Upper lobe of right lung (tissue), 1 donor: ENCODE measurements around the gene GAL3ST3. TPM values are rescaled to one million over a fixed set of nuclear protein-coding genes. Genes with fewer than 3 reads are reported as not detected.

Experiments
- ATAC-seq: fragments of 200-7000 bp; cut with Tn5 transposase; one replicate; pipeline ENCODE4 v1.9.1; 2020; ENCODE audit warnings: mild to moderate bottlenecking, moderate library complexity
- DNase-seq: peaks from one replicate; pipeline ENCODE4 v3.0.0-alpha.2; 2020
- H3K27ac ChIP-seq: fragments of 200-600 bp; one replicate; pipeline ENCODE4 v1.8.0; 2022
- H3K27me3 ChIP-seq: fragments of 200-600 bp; one replicate; pipeline ENCODE4 v1.8.0; 2022; ENCODE audit warnings: mild to moderate bottlenecking
- H3K36me3 ChIP-seq: fragments of 200-600 bp; one replicate; pipeline ENCODE4 v1.8.0; 2022
- H3K4me1 ChIP-seq: fragments of 200-600 bp; one replicate; pipeline ENCODE4 v1.8.0; 2022
- H3K4me3 ChIP-seq: fragments of 200-600 bp; one replicate; pipeline ENCODE4 v1.8.0; 2022; ENCODE audit warnings: mild to moderate bottlenecking
- H3K9me3 ChIP-seq: fragments of 200-600 bp; one replicate; pipeline ENCODE4 v1.8.0; 2022
- CTCF ChIP-seq: fragments of 200-600 bp; IDR thresholded peaks from one replicate; pipeline ENCODE4 v1.8.0; 2022; ENCODE audit warnings: antibody characterized with exemption
- intact Hi-C: fragments of 100-400 bp; cut with DNase I; formaldehyde crosslinking; loops from one replicate; pipeline ENCODE4 v1.11.0; 2022
- total RNA-seq: library from RNA; stranded (reverse); fragmentation: NEBNext Ultra II Directional; extraction: Animal tissue kit (Norgen Biotek cat#: 25700); gene quantifications from one replicate; pipeline ENCODE4 v1.2.1, GENCODE V29; 2021
- donor health status: DM: no; HTN: yes; CAD: no; lungs with severe emphysema.

Gene GAL3ST3
- total RNA-seq, 1 donor from 2014 or later, result not detected

GRCh38 chr11:66020618-66021357, 28.2 kb downstream of the GAL3ST3 start:
- Histone ChIP-seq H3K4me1 (peaks cover 13% of the 10 kb centered on the region), H3K27ac (no peak overlapping the region), H3K4me3 (no peak overlapping the region), H3K27me3 (no peaks in the 10 kb centered on the region), H3K36me3 (no peaks in the 10 kb centered on the region), H3K9me3 (no peaks in the 10 kb centered on the region)
- peak; percentile 83 for ATAC-seq
- TF ChIP-seq CTCF, result no peak
- intact Hi-C loops, result no loop called here
- peak; percentile 82 for DNase-seq

- Histone ChIP-seq H3K27ac (no peak overlapping the region), H3K4me1 (peaks cover 13% of the 10 kb centered on the region), H3K4me3 (no peak overlapping the region), H3K27me3 (no peaks in the 10 kb centered on the region), H3K9me3 (no peaks in the 10 kb centered on the region), H3K36me3 (no peaks in the 10 kb centered on the region)
- TF ChIP-seq CTCF, result no peak
- DNase-seq, result no peak
- ATAC-seq, result peak; percentile 1
- intact Hi-C loops, result no loop called here
These were observed 28.7 kb downstream of the GAL3ST3 start for GRCh38 chr11:66020212-66020611.

GRCh38 chr11:66017321-66017720, 31.6 kb downstream of the GAL3ST3 start:
- no peak for ATAC-seq
- intact Hi-C loops, result no loop called here
- Histone ChIP-seq H3K27ac (no peak overlapping the region), H3K4me3 (no peak overlapping the region), H3K27me3 (peaks cover 6% of the 10 kb centered on the region), H3K36me3 (no peaks in the 10 kb centered on the region), H3K9me3 (no peaks in the 10 kb centered on the region), H3K4me1 (peaks cover 13% of the 10 kb centered on the region)
- TF ChIP-seq CTCF, result no peak
- no peak for DNase-seq

GRCh38 chr11:66016793-66017177, 32.2 kb downstream of the GAL3ST3 start:
- intact Hi-C loops, result no loop called here
- H3K4me3 ChIP-seq, result no peak overlapping the region
- TF ChIP-seq CTCF, result no peak
- ATAC-seq (no peak), DNase-seq (no peak)
- no peaks in the 10 kb centered on the region for H3K36me3 ChIP-seq
- peaks cover 11% of the 10 kb centered on the region for H3K27me3 ChIP-seq
- peaks cover 13% of the 10 kb centered on the region for H3K4me1 ChIP-seq
- H3K9me3 ChIP-seq, result no peaks in the 10 kb centered on the region
- H3K27ac ChIP-seq, result no peak overlapping the region

- no peak overlapping the region for H3K27ac ChIP-seq
- DNase-seq (no peak), ATAC-seq (no peak)
- no peak overlapping the region for H3K4me3 ChIP-seq
- no peak for TF ChIP-seq CTCF
- no peaks in the 10 kb centered on the region for H3K36me3 ChIP-seq
- no peaks in the 10 kb centered on the region for H3K9me3 ChIP-seq
- peaks cover 10% of the 10 kb centered on the region for H3K4me1 ChIP-seq
- peaks cover 17% of the 10 kb centered on the region for H3K27me3 ChIP-seq
- intact Hi-C loops, result no loop called here
These were observed 32.8 kb downstream of the GAL3ST3 start for GRCh38 chr11:66015936-66016792.
